Measurements from ENCODE around the gene TPCN1. TPM values are rescaled to one million over a fixed set of nuclear protein-coding genes. Genes with fewer than 3 reads are reported as not detected.

The TPCN1 gene
- total and polyA plus RNA-seq, 2 of the 13 experiments (the other 11 are each of a cell fraction or from before 2014, with no cell fraction given): 8.0 to 26.8 TPM

- no peak for TF ChIP-seq ZNF800 (CRISPR knock-in tag; IDR thresholded peaks at IDR 0.05)
- 0 out of 2 replicates have a peak, but pooled peaks have one; percentile 60 for TF ChIP-seq ZNF350 (CRISPR knock-in tag; IDR thresholded peaks at IDR 0.05; ENCODE audit: borderline replicate concordance, low read depth)
- 0 out of 2 replicates have a peak, but pooled peaks have one; percentile 44 for TF ChIP-seq ZNF501 (CRISPR knock-in tag; IDR thresholded peaks at IDR 0.05)
- TF ChIP-seq BRCA1 (CRISPR knock-in tag; IDR thresholded peaks at IDR 0.05): no peak
- TF ChIP-seq MAFF (IDR thresholded peaks at IDR 0.05; ENCODE audit: low read depth, low read length): no peak
- TF ChIP-seq GABPB1 (CRISPR knock-in tag; IDR thresholded peaks at IDR 0.05): 0 out of 2 replicates have a peak, but pooled peaks have one; percentile 11
- no peak for TF ChIP-seq ZFP62 (CRISPR knock-in tag; IDR thresholded peaks at IDR 0.05)
- no peak for TF ChIP-seq POLR2A (IDR thresholded peaks at IDR 0.05; ENCODE audit: insufficient read depth in 1 of 2, low read depth in 2 of 2, low read length in 2 of 2)
- TF ChIP-seq TCF7L2 (IDR thresholded peaks at IDR 0.05; ENCODE audit: low read depth, low read length): no peak
- no peak for TF ChIP-seq ZNF619 (CRISPR knock-in tag; IDR thresholded peaks at IDR 0.05)
- no peak for TF ChIP-seq ZZZ3 (CRISPR knock-in tag; IDR thresholded peaks at IDR 0.05; ENCODE audit: borderline replicate concordance)
- TF ChIP-seq ZSCAN29 (CRISPR knock-in tag; conservative IDR thresholded peaks at IDR 0.05): 0 out of 2 replicates have a peak, but pooled peaks have one; percentile 51
- no peak for TF ChIP-seq CREM (IDR thresholded peaks at IDR 0.05)
- no peak for TF ChIP-seq CREM (CRISPR knock-in tag; IDR thresholded peaks at IDR 0.05)
- 0 out of 2 replicates have a peak, but pooled peaks have one; percentile 48 for TF ChIP-seq ZBTB39 (CRISPR knock-in tag; IDR thresholded peaks at IDR 0.05)
- TF ChIP-seq MXD3 (CRISPR knock-in tag; IDR thresholded peaks at IDR 0.05): peak; percentile 35; the same call in 1 of the 2 replicates
- no peak for TF ChIP-seq NFYC (CRISPR knock-in tag; IDR thresholded peaks at IDR 0.05)
- TF ChIP-seq GABPA (IDR thresholded peaks at IDR 0.05; ENCODE audit: low read depth, low read length): no peak
- TF ChIP-seq GABPA (CRISPR knock-in tag; IDR thresholded peaks at IDR 0.05; ENCODE audit: low read depth): peak; percentile 24; the same call in 1 of the 2 replicates
- no peak for TF ChIP-seq SSRP1 (CRISPR knock-in tag; IDR thresholded peaks at IDR 0.05)
- TF ChIP-seq, protein P1, sequence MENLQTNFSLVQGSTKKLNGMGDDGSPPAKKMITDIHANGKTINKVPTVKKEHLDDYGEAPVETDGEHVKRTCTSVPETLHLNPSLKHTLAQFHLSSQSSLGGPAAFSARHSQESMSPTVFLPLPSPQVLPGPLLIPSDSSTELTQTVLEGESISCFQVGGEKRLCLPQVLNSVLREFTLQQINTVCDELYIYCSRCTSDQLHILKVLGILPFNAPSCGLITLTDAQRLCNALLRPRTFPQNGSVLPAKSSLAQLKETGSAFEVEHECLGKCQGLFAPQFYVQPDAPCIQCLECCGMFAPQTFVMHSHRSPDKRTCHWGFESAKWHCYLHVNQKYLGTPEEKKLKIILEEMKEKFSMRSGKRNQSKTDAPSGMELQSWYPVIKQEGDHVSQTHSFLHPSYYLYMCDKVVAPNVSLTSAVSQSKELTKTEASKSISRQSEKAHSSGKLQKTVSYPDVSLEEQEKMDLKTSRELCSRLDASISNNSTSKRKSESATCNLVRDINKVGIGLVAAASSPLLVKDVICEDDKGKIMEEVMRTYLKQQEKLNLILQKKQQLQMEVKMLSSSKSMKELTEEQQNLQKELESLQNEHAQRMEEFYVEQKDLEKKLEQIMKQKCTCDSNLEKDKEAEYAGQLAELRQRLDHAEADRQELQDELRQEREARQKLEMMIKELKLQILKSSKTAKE (CRISPR knock-in tag; IDR thresholded peaks at IDR 0.05; ENCODE audit: borderline replicate concordance): no peak
- no peak for TF ChIP-seq ZNF780A (CRISPR knock-in tag; IDR thresholded peaks at IDR 0.05)
- TF ChIP-seq ZNF530 (CRISPR knock-in tag; IDR thresholded peaks at IDR 0.05; ENCODE audit: low read depth): no peak
Observed at GRCh38 chr12:113271853-113272561, 50.7 kb downstream of the TPCN1 start (continued).
